VCaP (cell line): ENCODE results near the gene BRAT1.

Experiments
- H3K27ac ChIP-seq: fragments of 450-650 bp; 2 replicates; pipeline ENCODE4 v1.5.1; 2017
- TF ChIP-seq, protein P1 (sequence below): fragments of 450-650 bp; conservative IDR thresholded peaks from 2 replicates; pipeline ENCODE4 v1.5.1; 2017; ENCODE audit warnings: mild to moderate bottlenecking, moderate library complexity

BRAT1 gene

DNA sequence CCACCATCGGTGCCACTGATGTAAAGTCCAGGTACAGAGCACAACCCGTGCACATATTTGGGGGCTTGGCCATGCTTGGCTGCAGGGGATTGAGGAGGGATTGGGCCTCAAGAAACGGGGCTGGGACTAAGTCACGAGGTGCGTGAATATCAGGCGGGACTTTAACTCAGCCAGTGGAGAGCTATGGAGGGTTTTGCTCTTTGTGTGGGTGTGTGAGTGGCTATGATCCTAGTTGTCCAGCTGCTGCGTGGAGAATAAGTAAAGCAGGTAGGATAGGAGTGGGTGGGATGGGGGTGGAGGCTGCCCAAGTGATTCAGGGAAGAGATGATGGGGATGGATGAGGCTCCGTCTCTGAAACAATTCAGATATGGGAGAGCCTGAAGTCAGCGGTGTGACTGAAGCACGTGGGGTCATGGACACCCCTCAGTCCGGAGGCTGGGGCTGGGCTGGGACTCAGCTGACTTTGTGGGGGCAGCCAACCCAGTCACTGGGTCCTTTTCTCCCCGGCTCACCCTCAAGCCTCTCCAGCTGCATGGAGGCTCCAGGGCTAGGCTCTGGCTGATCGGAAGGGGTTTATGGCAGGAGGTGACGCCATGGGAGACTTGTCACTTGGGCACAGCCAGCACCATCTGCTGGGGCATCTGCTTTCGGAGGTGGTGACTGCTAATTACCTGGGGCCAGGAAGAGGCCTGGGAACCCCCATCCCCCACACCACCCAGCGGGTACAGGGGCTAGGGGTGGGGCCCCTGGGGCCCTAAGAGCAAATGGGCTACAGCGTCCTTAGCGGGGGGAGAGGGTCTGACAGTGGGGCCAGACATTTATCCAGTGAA is 37.4 kb downstream of the BRAT1 start:
- no peak overlapping the region for H3K27ac ChIP-seq
- TF ChIP-seq, protein P1, sequence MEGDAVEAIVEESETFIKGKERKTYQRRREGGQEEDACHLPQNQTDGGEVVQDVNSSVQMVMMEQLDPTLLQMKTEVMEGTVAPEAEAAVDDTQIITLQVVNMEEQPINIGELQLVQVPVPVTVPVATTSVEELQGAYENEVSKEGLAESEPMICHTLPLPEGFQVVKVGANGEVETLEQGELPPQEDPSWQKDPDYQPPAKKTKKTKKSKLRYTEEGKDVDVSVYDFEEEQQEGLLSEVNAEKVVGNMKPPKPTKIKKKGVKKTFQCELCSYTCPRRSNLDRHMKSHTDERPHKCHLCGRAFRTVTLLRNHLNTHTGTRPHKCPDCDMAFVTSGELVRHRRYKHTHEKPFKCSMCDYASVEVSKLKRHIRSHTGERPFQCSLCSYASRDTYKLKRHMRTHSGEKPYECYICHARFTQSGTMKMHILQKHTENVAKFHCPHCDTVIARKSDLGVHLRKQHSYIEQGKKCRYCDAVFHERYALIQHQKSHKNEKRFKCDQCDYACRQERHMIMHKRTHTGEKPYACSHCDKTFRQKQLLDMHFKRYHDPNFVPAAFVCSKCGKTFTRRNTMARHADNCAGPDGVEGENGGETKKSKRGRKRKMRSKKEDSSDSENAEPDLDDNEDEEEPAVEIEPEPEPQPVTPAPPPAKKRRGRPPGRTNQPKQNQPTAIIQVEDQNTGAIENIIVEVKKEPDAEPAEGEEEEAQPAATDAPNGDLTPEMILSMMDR: no peak

DNA sequence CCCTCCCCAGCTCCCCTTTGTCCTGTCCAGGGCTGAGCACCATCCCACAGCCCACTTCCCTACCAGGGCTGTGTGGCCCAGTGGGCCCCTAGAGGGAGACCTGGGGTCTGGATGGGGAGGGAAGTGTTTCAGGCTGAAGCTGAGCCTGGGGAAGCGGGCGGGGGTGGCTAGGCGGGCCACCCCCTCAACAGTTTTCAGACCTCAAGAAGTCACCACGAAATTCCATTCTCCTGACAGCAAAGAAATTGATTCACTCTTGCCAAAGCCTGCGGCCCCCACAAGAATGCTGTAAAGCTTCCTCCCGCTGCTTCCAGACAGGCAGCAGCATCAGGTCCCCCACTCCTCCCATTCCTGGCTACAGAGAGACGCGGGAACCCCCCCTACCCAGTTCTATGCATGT is 38.3 kb downstream of the BRAT1 start:
- no peak overlapping the region for H3K27ac ChIP-seq
- TF ChIP-seq, protein P1: no peak

DNA sequence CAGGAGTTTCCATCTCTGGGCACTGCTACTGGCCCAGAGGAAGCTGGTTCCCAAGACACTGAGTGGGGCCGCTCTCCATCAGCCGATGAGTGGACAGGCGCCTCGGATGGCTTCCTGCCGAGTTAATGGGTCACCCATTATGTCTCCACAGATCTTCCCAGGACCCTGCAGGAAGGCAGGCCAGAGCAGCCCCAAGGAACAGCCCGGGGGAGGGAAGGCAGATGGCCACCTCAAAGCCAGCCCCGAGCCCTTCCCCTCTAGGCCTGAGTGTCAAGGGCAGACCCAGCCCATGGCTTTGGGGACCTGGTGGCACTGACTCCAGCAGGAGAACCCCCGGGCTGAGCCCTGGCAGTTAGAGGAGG is 39.1 kb downstream of the BRAT1 start:
- no peak overlapping the region; the same call in 1 of the 2 replicates for H3K27ac ChIP-seq
- TF ChIP-seq, protein P1: no peak

DNA sequence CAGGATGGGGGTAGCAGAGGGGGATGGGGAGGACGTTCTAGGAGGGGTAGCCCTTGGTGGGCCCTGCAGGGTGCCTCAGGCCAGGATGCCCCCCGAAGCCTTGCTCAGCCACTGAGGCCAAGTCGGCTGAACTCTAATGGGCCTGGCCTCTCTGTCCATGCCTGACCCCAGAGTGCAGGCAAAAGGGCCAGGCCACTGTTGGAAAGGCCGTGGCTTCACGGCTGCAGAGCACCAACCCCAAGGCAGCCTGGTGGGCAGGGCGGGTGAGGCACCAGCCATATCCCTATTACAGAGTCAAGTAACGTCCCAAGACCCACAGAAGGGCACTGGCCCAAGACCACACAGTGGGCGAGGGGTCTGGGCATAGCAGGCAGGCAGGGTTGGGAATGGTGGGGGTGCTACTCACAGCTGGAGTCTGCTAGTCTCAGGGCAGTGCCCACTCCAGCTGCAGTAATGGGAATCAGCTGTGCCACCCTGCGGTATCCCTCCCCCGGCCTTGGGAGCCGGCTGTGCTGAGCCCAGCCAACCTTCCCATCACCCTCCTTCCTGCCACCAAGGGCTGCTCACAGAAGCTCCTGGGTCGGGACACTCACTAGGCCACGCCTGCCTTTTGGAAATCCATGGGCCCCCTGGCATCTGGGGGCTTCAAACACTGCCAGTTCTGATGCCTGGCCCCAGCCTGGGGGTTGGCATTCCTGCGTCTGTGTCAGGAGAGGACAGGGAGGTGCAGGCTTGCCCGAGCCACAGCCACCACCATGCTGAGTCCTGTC is 39.7 kb downstream of the BRAT1 start:
- no peak overlapping the region for H3K27ac ChIP-seq
- TF ChIP-seq, protein P1: no peak

DNA sequence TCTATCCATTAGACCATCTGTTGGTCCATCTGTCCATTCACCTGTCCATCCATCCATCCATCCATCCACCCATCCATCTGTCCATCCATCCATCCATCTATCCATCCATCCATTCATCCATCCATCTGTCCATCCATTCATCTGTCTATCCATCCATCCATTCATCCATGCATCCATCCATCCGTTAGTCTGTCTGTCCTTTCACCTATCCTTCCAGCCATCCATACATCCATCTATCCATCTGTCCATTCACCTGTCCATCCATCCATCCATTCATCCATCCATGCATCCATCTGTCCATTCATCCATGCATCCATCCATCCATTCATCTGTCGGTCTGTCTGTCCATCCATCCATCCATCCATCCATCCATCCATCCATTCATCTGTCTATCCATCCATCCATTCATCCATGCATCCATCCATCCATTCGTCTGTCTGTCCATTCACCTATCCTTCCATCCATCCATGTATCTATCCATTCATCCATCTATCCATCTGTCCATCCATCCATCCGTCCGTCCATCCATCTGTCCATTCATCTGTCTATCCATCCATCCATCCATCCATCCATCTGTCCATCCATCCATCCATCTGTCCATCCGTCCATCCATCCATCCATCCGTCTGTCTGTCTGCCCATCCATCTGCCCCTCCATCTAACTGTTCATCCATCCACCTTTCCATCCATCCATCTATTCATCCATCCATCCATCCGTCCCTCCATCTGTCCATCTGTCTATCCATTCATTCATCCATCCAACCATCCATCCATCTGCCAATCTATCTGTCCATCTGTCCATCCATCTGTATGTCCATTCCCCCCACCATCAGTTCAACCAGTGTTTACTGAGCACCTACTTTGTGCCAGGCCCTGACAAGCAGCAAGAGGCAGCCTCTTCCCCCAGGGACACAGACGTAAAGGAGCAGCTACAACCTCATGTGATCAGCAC is 40.6 kb downstream of the BRAT1 start:
- TF ChIP-seq, protein P1: no peak
- H3K27ac ChIP-seq: no peak overlapping the region

DNA sequence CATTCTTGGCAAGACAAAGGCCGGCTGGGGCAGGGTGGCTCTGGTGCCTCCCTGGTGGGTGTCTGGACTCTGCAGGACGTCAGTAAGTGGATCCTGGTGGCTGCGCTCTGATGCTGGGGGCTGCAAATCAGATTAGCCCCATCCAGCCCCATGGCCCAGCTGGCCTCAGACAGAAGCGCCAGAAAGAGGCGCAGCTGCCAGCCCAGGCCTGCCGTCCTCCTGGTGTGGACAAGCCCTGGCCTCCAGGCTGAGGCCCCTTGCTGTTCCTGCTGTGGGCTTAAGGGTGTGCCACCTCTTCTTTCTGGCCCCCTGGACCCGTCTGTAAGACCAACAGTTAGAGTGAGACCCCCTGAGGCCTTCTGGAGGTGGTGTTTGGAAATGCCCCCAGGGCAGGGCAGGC is 41.6 kb downstream of the BRAT1 start:
- peak overlapping the region; percentile 99; the same call in 1 of the 2 replicates for H3K27ac ChIP-seq
- TF ChIP-seq, protein P1: no peak
